SK-N-SH treated with all-trans-retinoic acid at 6 μM for 48 hours (cell line): ENCODE results near the gene CAMK2B.

Source experiments
- ARNTL ChIP-seq: fragments of 450-650 bp; formaldehyde crosslinking; IDR thresholded peaks from 2 replicates; pipeline ENCODE4 v1.5.0; 2020; ENCODE audit warnings: low read depth, mild to moderate bottlenecking, moderate library complexity, borderline replicate concordance
- BACH2 ChIP-seq: fragments of 250-450 bp; sonication (Bioruptor Pico); IDR thresholded peaks from 2 replicates; pipeline ENCODE4 v1.9.0; 2021; ENCODE audit warnings: mild to moderate bottlenecking, borderline replicate concordance
- CREB5 ChIP-seq: fragments of 250-450 bp; sonication (Bioruptor Pico); IDR thresholded peaks from 2 replicates; pipeline ENCODE4 v1.5.1; 2020; ENCODE audit warnings: low read depth, mild to moderate bottlenecking, moderate library complexity
- GLIS3 ChIP-seq: fragments of 250-450 bp; sonication (Bioruptor Pico); IDR thresholded peaks from 2 replicates; pipeline ENCODE4 v1.5.0; 2020; ENCODE audit warnings: mild to moderate bottlenecking, moderate library complexity
- ISL1 ChIP-seq: fragments of 250-450 bp; sonication (Bioruptor Pico); IDR thresholded peaks from 2 replicates; pipeline ENCODE4 v2.1.2; 2022; ENCODE audit warnings: mild to moderate bottlenecking, moderate library complexity
- OSR1 ChIP-seq: fragments of 250-450 bp; sonication (Bioruptor Pico); IDR thresholded peaks from 2 replicates; pipeline ENCODE4 v1.8.0; 2022; ENCODE audit warnings: moderate library complexity, mild to moderate bottlenecking, inconsistent platforms
- PATZ1 ChIP-seq: fragments of 250-450 bp; sonication (Bioruptor Pico); IDR thresholded peaks from 2 replicates; pipeline ENCODE4 v1.8.0; 2020; ENCODE audit warnings: mild to moderate bottlenecking, moderate library complexity, borderline replicate concordance
- TOX ChIP-seq: fragments of 250-450 bp; sonication (Bioruptor Pico); IDR thresholded peaks from 2 replicates; pipeline ENCODE4 v1.8.0; 2021; ENCODE audit warnings: mild to moderate bottlenecking, moderate library complexity, borderline replicate concordance
- ZFP3 ChIP-seq: fragments of 250-450 bp; sonication (Bioruptor Pico); IDR thresholded peaks from 2 replicates; pipeline ENCODE4 v1.5.0; 2020; ENCODE audit warnings: mild to moderate bottlenecking, moderate library complexity
- ZFP30 ChIP-seq: fragments of 450-650 bp; formaldehyde crosslinking; IDR thresholded peaks from 2 replicates; pipeline ENCODE4 v1.5.0; 2022; ENCODE audit warnings: mild to moderate bottlenecking, moderate library complexity
- ZNF70 ChIP-seq: fragments of 450-650 bp; formaldehyde crosslinking; IDR thresholded peaks from 2 replicates; pipeline ENCODE4 v1.5.0; 2020; ENCODE audit warnings: mild to moderate bottlenecking, moderate library complexity
- TF ChIP-seq, protein P1 (sequence below): fragments of 250-450 bp; sonication (Bioruptor Pico); IDR thresholded peaks from 2 replicates; pipeline ENCODE4 v1.8.0; 2021; ENCODE audit warnings: low read depth, mild to moderate bottlenecking, moderate library complexity, borderline replicate concordance

DNA sequence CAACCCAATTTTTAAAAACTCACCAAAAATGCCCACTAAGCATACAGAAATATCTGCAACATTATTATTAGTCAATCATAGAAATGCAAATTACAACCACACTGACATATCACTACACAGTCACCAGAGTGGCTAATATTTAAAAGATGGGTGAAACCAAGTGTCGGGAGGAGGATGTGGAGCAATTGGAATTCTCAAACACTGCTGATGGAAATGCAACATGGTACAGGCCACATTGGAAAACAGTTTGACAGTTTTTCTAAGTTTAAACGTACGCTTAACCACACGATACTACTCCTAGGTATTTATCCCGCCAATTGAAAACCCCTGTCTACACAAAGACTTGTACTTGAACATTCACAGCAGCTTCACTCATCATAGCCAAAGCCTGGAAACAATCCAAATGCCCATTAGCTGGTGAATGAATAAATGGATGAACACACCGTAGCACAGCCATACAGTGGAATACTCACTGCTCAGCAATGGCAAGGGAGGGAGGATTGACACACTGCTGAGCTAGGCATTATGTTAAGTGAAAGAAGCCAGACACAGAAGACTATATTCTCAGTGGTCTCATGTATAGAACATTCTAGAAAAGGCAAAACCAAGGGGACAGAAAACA lies 152.5 kb downstream of the CAMK2B start:
- no peak for TF ChIP-seq ZFP3
- no peak for TF ChIP-seq CREB5 (CRISPR knock-in tag)
- TF ChIP-seq PATZ1 (CRISPR knock-in tag), result no peak
- TF ChIP-seq ZNF70 (CRISPR knock-in tag), result no peak
- no peak for TF ChIP-seq GLIS3
- TF ChIP-seq, protein P1, sequence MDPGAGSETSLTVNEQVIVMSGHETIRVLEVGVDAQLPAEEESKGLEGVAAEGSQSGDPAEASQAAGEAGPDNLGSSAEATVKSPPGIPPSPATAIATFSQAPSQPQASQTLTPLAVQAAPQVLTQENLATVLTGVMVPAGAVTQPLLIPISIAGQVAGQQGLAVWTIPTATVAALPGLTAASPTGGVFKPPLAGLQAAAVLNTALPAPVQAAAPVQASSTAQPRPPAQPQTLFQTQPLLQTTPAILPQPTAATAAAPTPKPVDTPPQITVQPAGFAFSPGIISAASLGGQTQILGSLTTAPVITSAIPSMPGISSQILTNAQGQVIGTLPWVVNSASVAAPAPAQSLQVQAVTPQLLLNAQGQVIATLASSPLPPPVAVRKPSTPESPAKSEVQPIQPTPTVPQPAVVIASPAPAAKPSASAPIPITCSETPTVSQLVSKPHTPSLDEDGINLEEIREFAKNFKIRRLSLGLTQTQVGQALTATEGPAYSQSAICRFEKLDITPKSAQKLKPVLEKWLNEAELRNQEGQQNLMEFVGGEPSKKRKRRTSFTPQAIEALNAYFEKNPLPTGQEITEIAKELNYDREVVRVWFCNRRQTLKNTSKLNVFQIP, result no peak
- no peak for TF ChIP-seq BACH2 (CRISPR knock-in tag)
- TF ChIP-seq ARNTL (CRISPR knock-in tag), result no peak
- no peak for TF ChIP-seq ISL1 (CRISPR knock-in tag)
- TF ChIP-seq ZFP30, result no peak
- TF ChIP-seq OSR1 (CRISPR knock-in tag), result no peak
- no peak for TF ChIP-seq TOX
